Thyroid gland (tissue), 4 donors: Measurements from ENCODE around the gene TACO1.

Experiments
- POLR2A ChIP-seq, 2 donors: fragments of 450-650 bp; IDR thresholded peaks; one replicate each; pipeline ENCODE4 v1.6.1; 2017; ENCODE audit warnings: antibody characterized with exemption in 2 of 2, mild to moderate bottlenecking in 2 of 2, moderate library complexity in 1 of 2
- TF ChIP-seq, protein P1 (sequence below), 6 experiments: fragments of 200-600 bp in 3 of 6; fragments of 450-650 bp in 3 of 6; sonication (generic) in 3 of 6; IDR thresholded peaks; one replicate each; pipeline ENCODE4 v1.5.1; 2016 to 2019; ENCODE audit warnings: antibody characterized with exemption in 6 of 6, mild to moderate bottlenecking in 2 of 6, inconsistent platforms in 1 of 6, moderate library complexity in 1 of 6

DNA sequence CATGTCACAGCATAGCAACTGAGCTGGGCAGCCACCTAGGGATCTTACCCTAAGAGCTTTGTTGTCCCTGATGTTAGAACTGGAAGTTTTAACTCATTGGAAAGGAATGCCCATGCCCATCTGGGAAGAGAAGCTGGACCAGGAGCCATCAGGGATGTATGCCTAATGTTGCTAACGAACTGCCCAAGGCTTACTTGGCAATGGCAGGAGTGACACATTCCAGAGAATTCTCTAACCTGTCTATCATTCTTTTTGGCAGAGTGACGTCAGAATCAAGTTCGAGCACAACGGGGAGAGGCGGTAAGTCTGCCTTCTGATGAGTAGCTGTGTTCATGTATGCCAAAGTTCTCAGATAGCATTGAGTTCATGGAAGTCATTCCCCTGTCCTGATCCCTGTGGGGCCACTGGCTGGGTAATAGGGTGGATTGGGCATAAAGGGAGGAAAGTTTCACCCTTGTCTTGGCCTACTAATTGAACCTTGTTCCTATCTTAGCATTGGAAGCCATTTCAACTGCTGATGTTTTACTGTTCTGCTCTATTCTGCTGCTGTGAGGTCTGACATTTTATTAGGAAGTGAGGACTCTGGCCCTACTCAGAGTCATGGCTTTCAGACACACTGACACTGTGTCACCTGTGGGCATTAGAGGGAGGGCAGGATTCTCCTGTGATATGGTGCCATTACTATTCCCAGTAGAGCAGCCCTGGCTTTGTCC lies 45.2 kb downstream of the TACO1 start:
- TF ChIP-seq, protein P1, sequence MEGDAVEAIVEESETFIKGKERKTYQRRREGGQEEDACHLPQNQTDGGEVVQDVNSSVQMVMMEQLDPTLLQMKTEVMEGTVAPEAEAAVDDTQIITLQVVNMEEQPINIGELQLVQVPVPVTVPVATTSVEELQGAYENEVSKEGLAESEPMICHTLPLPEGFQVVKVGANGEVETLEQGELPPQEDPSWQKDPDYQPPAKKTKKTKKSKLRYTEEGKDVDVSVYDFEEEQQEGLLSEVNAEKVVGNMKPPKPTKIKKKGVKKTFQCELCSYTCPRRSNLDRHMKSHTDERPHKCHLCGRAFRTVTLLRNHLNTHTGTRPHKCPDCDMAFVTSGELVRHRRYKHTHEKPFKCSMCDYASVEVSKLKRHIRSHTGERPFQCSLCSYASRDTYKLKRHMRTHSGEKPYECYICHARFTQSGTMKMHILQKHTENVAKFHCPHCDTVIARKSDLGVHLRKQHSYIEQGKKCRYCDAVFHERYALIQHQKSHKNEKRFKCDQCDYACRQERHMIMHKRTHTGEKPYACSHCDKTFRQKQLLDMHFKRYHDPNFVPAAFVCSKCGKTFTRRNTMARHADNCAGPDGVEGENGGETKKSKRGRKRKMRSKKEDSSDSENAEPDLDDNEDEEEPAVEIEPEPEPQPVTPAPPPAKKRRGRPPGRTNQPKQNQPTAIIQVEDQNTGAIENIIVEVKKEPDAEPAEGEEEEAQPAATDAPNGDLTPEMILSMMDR (IDR thresholded peaks at IDR 0.05): no peak
- TF ChIP-seq POLR2A (IDR thresholded peaks at IDR 0.05): no peak
